Spleen (tissue), 11 donors: ENCODE results near the gene FNDC1. TPM values are rescaled to one million over a fixed set of nuclear protein-coding genes. Genes with fewer than 3 reads are reported as not detected.

Source experiments
- DNase-seq: peaks from one replicate; pipeline ENCODE4 v3.0.0-alpha.2; 2020
- H3K27ac ChIP-seq, 8 donors: fragments of 200-600 bp; sonication (generic) in 7 of 8; 1 replicate in 4 of 8; 2 replicates in 4 of 8; pipeline versions ENCODE4 v1.5.0 to v1.8.0; 2016 to 2021; ENCODE audit warnings: inconsistent platforms in 4 of 8, mild to moderate bottlenecking in 4 of 8, moderate library complexity in 1 of 8
- H3K27me3 ChIP-seq, 7 donors: fragments of 200-600 bp; sonication (generic) in 6 of 7; replicated peaks in 1 of 7; 1 replicate in 4 of 7; 2 replicates in 3 of 7; pipeline versions ENCODE4 v1.5.0 to v1.8.0; 2016 to 2021; ENCODE audit warnings: inconsistent platforms in 3 of 7, mild to moderate bottlenecking in 1 of 7
- H3K36me3 ChIP-seq, 6 donors: fragments of 200-600 bp; sonication (generic) in 5 of 6; 1 replicate in 4 of 6; 2 replicates in 2 of 6; pipeline versions ENCODE4 v1.5.0 to v1.8.0; 2016 to 2021; ENCODE audit warnings: inconsistent platforms in 2 of 6
- H3K4me1 ChIP-seq, 6 donors: fragments of 200-600 bp; sonication (generic) in 5 of 6; 1 replicate in 3 of 6; 2 replicates in 3 of 6; pipeline versions ENCODE4 v1.5.0 to v1.8.0; 2016 to 2021; ENCODE audit warnings: inconsistent platforms in 3 of 6
- H3K4me3 ChIP-seq, 8 donors: fragments of 200-600 bp; sonication (generic) in 7 of 8; 1 replicate in 4 of 8; 2 replicates in 4 of 8; pipeline versions ENCODE4 v1.5.0 to v1.8.0; 2016 to 2021; ENCODE audit warnings: inconsistent platforms in 4 of 8, mild to moderate bottlenecking in 4 of 8, moderate library complexity in 2 of 8
- H3K9me3 ChIP-seq, 8 donors: fragments of 200-600 bp; sonication (generic) in 7 of 8; 1 replicate in 4 of 8; 2 replicates in 4 of 8; pipeline versions ENCODE4 v1.5.0 to v1.8.0; 2016 to 2021; ENCODE audit warnings: inconsistent platforms in 4 of 8
- POLR2A ChIP-seq, 3 donors: fragments of 450-650 bp; IDR thresholded peaks; one replicate each; pipeline ENCODE4 v1.5.1; 2017; ENCODE audit warnings: antibody characterized with exemption in 3 of 3, mild to moderate bottlenecking in 1 of 3
- POLR2AphosphoS5 ChIP-seq, 3 donors: sonication (generic); formaldehyde crosslinking; IDR thresholded peaks; one replicate each; pipeline ENCODE4 v1.5.1; 2017; ENCODE audit warnings: antibody characterized with exemption in 3 of 3
- WGBS, 5 donors: extraction: QIAGEN DNeasy Blood & Tissue Kit in 3 of 5; methylation state at CpG; one replicate each; pipeline versions ENCODE4 v1.1.5 to v1.1.7; 2013 to 2018; 5-methylcytosine and 5-hydroxymethylcytosine counted together
- intact Hi-C: fragments of 100-400 bp; cut with DNase I; formaldehyde crosslinking; loops from one replicate; pipeline ENCODE4 v1.15.0; 2023; ENCODE audit warnings: low total_unique reads
- polyA plus RNA-seq, 3 donors: library from polyadenylated mRNA; stranded (reverse); fragments of 200-250 nt; gene quantifications; one replicate each; pipeline ENCODE4 v1.2.1, GENCODE V29; 2013
- total RNA-seq, 7 donors: library from RNA; depleted of rRNA in 3 of 7; stranded (reverse); fragments of >200 nt in 3 of 7; fragmentation: NEBNext Ultra II Directional in 4 of 7; extraction: Animal tissue kit (Norgen Biotek cat#: 25700) in 4 of 7; gene quantifications; one replicate each; pipeline versions ENCODE4 v1.1.0 to v1.2.1, GENCODE V29; 2016 to 2021
- TF ChIP-seq, protein P1 (sequence below), 11 experiments: fragments of 200-600 bp in 7 of 11; fragments of 450-650 bp in 4 of 11; sonication (generic) in 4 of 11; IDR thresholded peaks in 8 of 11; conservative IDR thresholded peaks in 3 of 11; 1 replicate in 7 of 11; 2 replicates in 4 of 11; pipeline versions ENCODE4 v1.4.0 to v1.8.0; 2016 to 2021; ENCODE audit warnings: antibody characterized with exemption in 11 of 11, inconsistent platforms in 4 of 11, mild to moderate bottlenecking in 1 of 11
- donor health status: healthy with polysubstance abuse.
- donor health status: DM: no; HTN: no; CAD: no; lungs with moderate emphysema.
- donor health status: DM: no; HTN: no; CAD: no.
- donor health status: Bipolar disorder and iron deficiency.
- donor health status: healthy.
- donor health status: DM: no; HTN: no; CAD: no.
- donor health status: DM: yes; HTN: yes; CAD: no.

Gene FNDC1
- total and polyA plus RNA-seq, 10 donors, result 0.03 to 1.2 (median 0.29) TPM

DNA sequence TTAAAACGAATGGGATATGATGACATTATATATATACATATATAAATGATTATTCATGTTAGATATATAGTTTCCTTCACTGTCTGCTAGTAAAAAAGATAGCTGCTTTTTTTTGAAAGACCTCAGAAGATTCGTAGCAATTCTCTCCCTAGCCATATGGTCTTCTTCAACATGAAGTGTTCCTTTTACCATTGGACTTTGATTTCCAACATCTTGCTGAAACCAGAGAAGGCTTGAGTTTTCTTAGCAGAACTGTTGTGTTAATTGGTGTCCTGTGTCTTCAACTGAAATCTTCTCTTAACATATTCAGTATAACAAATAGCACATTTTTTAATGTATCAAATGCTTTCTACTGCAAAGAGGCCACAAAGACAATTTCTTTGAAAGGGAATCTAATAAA lies 55.3 kb downstream of the FNDC1 start:
- WGBS, 5 donors, result 44 to 71% (median 61%) methylated on average over 2 of the region's 2 CpGs
- intact Hi-C loops, result no loop called here
- peaks cover 0 to 16% (median 0%) of the 10 kb centered on the region in 7 donors for H3K27me3 ChIP-seq

GRCh38 chr6:159229651-159230051 lies 60.5 kb downstream of the FNDC1 start:
- H3K27me3 ChIP-seq, result peaks cover 5 to 43% (median 18%) of the 10 kb centered on the region in 7 donors
- no peak overlapping the region for H3K4me3 ChIP-seq
- no peaks in the 10 kb centered on the region for H3K9me3 ChIP-seq
- intact Hi-C loops, result no loop called here
- H3K4me1 ChIP-seq, result peaks cover 0 to 9% (median 0%) of the 10 kb centered on the region in 6 donors
- H3K36me3 ChIP-seq, result no peaks in the 10 kb centered on the region
- no peak overlapping the region for H3K27ac ChIP-seq
- no peak for DNase-seq
- 71 to 85% (median 81%) methylated on average over 8 of the region's 8 CpGs for WGBS, 5 donors
- TF ChIP-seq POLR2AphosphoS5 (IDR thresholded peaks at IDR 0.05) (no peak), POLR2A (IDR thresholded peaks at IDR 0.05) (no peak)
- TF ChIP-seq, protein P1, sequence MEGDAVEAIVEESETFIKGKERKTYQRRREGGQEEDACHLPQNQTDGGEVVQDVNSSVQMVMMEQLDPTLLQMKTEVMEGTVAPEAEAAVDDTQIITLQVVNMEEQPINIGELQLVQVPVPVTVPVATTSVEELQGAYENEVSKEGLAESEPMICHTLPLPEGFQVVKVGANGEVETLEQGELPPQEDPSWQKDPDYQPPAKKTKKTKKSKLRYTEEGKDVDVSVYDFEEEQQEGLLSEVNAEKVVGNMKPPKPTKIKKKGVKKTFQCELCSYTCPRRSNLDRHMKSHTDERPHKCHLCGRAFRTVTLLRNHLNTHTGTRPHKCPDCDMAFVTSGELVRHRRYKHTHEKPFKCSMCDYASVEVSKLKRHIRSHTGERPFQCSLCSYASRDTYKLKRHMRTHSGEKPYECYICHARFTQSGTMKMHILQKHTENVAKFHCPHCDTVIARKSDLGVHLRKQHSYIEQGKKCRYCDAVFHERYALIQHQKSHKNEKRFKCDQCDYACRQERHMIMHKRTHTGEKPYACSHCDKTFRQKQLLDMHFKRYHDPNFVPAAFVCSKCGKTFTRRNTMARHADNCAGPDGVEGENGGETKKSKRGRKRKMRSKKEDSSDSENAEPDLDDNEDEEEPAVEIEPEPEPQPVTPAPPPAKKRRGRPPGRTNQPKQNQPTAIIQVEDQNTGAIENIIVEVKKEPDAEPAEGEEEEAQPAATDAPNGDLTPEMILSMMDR (IDR thresholded peaks at IDR 0.05 in 8 of 11, conservative IDR thresholded peaks at IDR 0.05 in 3 of 11), result no peak

More for the DNA sequence above, 55.3 kb downstream of the FNDC1 start:
- DNase-seq, result no peak
- Histone ChIP-seq H3K4me1 (no peaks in the 10 kb centered on the region), H3K36me3 (no peaks in the 10 kb centered on the region), H3K27ac (no peak overlapping the region), H3K4me3 (no peak overlapping the region), H3K9me3 (no peaks in the 10 kb centered on the region)
- TF ChIP-seq POLR2AphosphoS5 (IDR thresholded peaks at IDR 0.05) (no peak), POLR2A (IDR thresholded peaks at IDR 0.05) (no peak)
- TF ChIP-seq, protein P1 (IDR thresholded peaks at IDR 0.05 in 8 of 11, conservative IDR thresholded peaks at IDR 0.05 in 3 of 11), result no peak

GRCh38 chr6:159232106-159232645 lies 63.0 kb downstream of the FNDC1 start:
- Histone ChIP-seq H3K4me1 (peaks cover 0 to 9% (median 0%) of the 10 kb centered on the region in 6 donors), H3K9me3 (no peaks in the 10 kb centered on the region), H3K27me3 (peaks cover 5 to 60% (median 24%) of the 10 kb centered on the region in 7 donors), H3K36me3 (no peaks in the 10 kb centered on the region), H3K27ac (no peak overlapping the region), H3K4me3 (no peak overlapping the region)
- 91 to 95% (median 94%) methylated on average over 31 to 38 of the region's 38 CpGs for WGBS, 5 donors
- DNase-seq, result no peak
- TF ChIP-seq POLR2AphosphoS5 (IDR thresholded peaks at IDR 0.05), result no peak
- TF ChIP-seq, protein P1 (IDR thresholded peaks at IDR 0.05 in 8 of 11, conservative IDR thresholded peaks at IDR 0.05 in 3 of 11), result no peak
- TF ChIP-seq POLR2A (IDR thresholded peaks at IDR 0.05), result no peak
- intact Hi-C loops, result no loop called here

- no peak for DNase-seq
- no peak overlapping the region for H3K27ac ChIP-seq
- no peak overlapping the region for H3K4me3 ChIP-seq
- peaks cover 5 to 60% (median 24%) of the 10 kb centered on the region in 7 donors for H3K27me3 ChIP-seq
- H3K9me3 ChIP-seq, result no peaks in the 10 kb centered on the region
- peaks cover 0 to 9% (median 0%) of the 10 kb centered on the region in 6 donors for H3K4me1 ChIP-seq
- TF ChIP-seq POLR2AphosphoS5 (IDR thresholded peaks at IDR 0.05) (no peak), POLR2A (IDR thresholded peaks at IDR 0.05) (no peak)
- TF ChIP-seq, protein P1 (IDR thresholded peaks at IDR 0.05 in 8 of 11, conservative IDR thresholded peaks at IDR 0.05 in 3 of 11), result no peak
- intact Hi-C loops, result no loop called here
- H3K36me3 ChIP-seq, result no peaks in the 10 kb centered on the region
- 91 to 94% (median 93%) methylated on average over 23 of the region's 23 CpGs for WGBS, 5 donors
These were observed 63.6 kb downstream of the FNDC1 start for GRCh38 chr6:159232751-159233150.
